Gastrocnemius medialis (tissue), 4 donors: ENCODE results near the gene ZBTB37. TPM values are rescaled to one million over a fixed set of nuclear protein-coding genes. Genes with fewer than 3 reads are reported as not detected.

Experiments
- ATAC-seq, 2 donors: fragments of 150-250 bp; one replicate each; pipeline ENCODE4 v1.9.1; 2016
- DNase-seq, 2 donors: peaks; one replicate each; pipeline ENCODE4 v3.0.0-alpha.2; 2019
- H3K27ac ChIP-seq, 4 donors: fragments of 200-600 bp; sonication (generic); 1 replicate in 1 of 4; 2 replicates in 3 of 4; pipeline ENCODE4 v1.5.1; 2016 to 2018; ENCODE audit warnings: mild to moderate bottlenecking in 2 of 4, moderate library complexity in 1 of 4
- H3K27me3 ChIP-seq, 3 donors: fragments of 200-600 bp; sonication (generic) in 2 of 3; 1 replicate in 1 of 3; 2 replicates in 2 of 3; pipeline versions ENCODE4 v1.5.1 to v1.6.0; 2016 to 2019; ENCODE audit warnings: mild to moderate bottlenecking in 1 of 3, moderate library complexity in 1 of 3
- H3K36me3 ChIP-seq, 2 donors: fragments of 200-600 bp; sonication (generic) in 1 of 2; one replicate each; pipeline ENCODE4 v1.5.1; 2017 to 2018
- H3K4me1 ChIP-seq, 2 donors: fragments of 200-600 bp; sonication (generic) in 1 of 2; one replicate each; pipeline ENCODE4 v1.5.1; 2016 to 2017; ENCODE audit warnings: mild to moderate bottlenecking in 2 of 2
- H3K4me3 ChIP-seq, 4 donors: fragments of 200-600 bp; sonication (generic) in 3 of 4; 1 replicate in 1 of 4; 2 replicates in 3 of 4; pipeline ENCODE4 v1.5.1; 2016 to 2019; ENCODE audit warnings: mild to moderate bottlenecking in 2 of 4
- H3K9me3 ChIP-seq, 3 donors: fragments of 200-600 bp; sonication (generic) in 2 of 3; 1 replicate in 1 of 3; 2 replicates in 2 of 3; pipeline ENCODE4 v1.5.1; 2016 to 2019
- POLR2A ChIP-seq, 2 donors: fragments of 450-650 bp; IDR thresholded peaks; one replicate each; pipeline ENCODE4 v1.6.1; 2017; ENCODE audit warnings: antibody characterized with exemption in 2 of 2, mild to moderate bottlenecking in 2 of 2, moderate library complexity in 2 of 2
- in situ Hi-C, 4 donors: fragments of 200-750 bp; cut with MboI; loops; one replicate each; pipeline versions ENCODE4 v1.15.0 to v1.8.0; 2017; ENCODE audit warnings: low sequenced_read_pairs in 4 of 4
- intact Hi-C: fragments of 100-400 bp; cut with DNase I; formaldehyde crosslinking; loops from one replicate; pipeline ENCODE4 v1.15.1; 2023; ENCODE audit warnings: low total_unique reads
- total RNA-seq, 4 donors: library from RNA; depleted of rRNA; stranded (reverse); fragments of >200 nt; gene quantifications; one replicate each; pipeline versions ENCODE4 v1.1.0 to v1.2.3, GENCODE V29; 2016
- TF ChIP-seq, protein P1 (sequence below), 5 experiments: fragments of 450-650 bp in 3 of 5; fragments of 200-600 bp in 2 of 5; sonication (generic) in 2 of 5; IDR thresholded peaks in 4 of 5; conservative IDR thresholded peaks in 1 of 5; 1 replicate in 4 of 5; 2 replicates in 1 of 5; pipeline ENCODE4 v1.5.1; 2016 to 2019; ENCODE audit warnings: antibody characterized with exemption in 5 of 5, mild to moderate bottlenecking in 3 of 5, moderate library complexity in 3 of 5

The ZBTB37 gene
- total RNA-seq, 4 donors from 2014 or later = 3.5 to 13.3 (median 4.0) TPM

DNA sequence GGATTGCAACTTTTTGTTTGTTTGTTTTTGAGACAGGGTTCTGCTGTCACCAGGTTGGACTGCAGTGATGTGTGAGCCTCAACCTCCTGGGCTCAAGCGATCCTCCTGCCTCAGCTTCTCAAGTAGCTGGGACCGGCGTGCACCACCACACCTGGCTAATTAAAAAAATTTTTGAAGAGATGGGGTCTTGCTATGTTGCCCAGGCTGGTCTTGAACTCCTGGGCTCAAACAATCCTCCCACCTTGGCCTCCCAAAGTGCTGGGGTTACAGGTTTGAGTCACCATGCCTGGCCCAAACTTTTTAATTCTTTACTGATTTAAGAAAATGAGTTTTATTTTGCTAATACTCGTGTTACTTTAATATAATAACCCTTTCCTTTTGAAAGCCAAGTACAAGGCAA is 80.4 kb downstream of the ZBTB37 start:
- Histone ChIP-seq H3K4me1 (no peaks in the 10 kb centered on the region), H3K4me3 (no peak overlapping the region), H3K27me3 (no peaks in the 10 kb centered on the region), H3K9me3 (no peaks in the 10 kb centered on the region), H3K36me3 (peaks cover 0 to 91% of the 10 kb centered on the region in 2 donors), H3K27ac (no peak overlapping the region)
- ATAC-seq = no peak
- TF ChIP-seq, protein P1, sequence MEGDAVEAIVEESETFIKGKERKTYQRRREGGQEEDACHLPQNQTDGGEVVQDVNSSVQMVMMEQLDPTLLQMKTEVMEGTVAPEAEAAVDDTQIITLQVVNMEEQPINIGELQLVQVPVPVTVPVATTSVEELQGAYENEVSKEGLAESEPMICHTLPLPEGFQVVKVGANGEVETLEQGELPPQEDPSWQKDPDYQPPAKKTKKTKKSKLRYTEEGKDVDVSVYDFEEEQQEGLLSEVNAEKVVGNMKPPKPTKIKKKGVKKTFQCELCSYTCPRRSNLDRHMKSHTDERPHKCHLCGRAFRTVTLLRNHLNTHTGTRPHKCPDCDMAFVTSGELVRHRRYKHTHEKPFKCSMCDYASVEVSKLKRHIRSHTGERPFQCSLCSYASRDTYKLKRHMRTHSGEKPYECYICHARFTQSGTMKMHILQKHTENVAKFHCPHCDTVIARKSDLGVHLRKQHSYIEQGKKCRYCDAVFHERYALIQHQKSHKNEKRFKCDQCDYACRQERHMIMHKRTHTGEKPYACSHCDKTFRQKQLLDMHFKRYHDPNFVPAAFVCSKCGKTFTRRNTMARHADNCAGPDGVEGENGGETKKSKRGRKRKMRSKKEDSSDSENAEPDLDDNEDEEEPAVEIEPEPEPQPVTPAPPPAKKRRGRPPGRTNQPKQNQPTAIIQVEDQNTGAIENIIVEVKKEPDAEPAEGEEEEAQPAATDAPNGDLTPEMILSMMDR (IDR thresholded peaks at IDR 0.05 in 4 of 5, conservative IDR thresholded peaks at IDR 0.05 in 1 of 5) = no peak
- no peak for TF ChIP-seq POLR2A (IDR thresholded peaks at IDR 0.05)
- in situ Hi-C loops (no loop called here), intact Hi-C loops (no loop called here)
- DNase-seq = no peak

Other genes starting within 250 kb of the ZBTB37 start
- not detected for gene TEX50, start 233.0 kb upstream of the ZBTB37 start, total RNA-seq
- gene ANKRD45, start 198.5 kb upstream of the ZBTB37 start, total RNA-seq = not detected
- gene KLHL20, start 153.4 kb upstream of the ZBTB37 start, total RNA-seq = 10 to 100 TPM; 15.9 to 23.9 (median 23.4) TPM
- gene DARS2, start 43.7 kb upstream of the ZBTB37 start, total RNA-seq = 1 to 10 TPM; 4.3 to 8.9 (median 8.2) TPM
- gene CENPL, start 43.5 kb upstream of the ZBTB37 start, total RNA-seq = 1 to 10 TPM; 1.1 to 5.0 (median 3.4) TPM
- gene GAS5, start 391 bp upstream of the ZBTB37 start, total RNA-seq = 100 to 1,000 TPM in 2 of 4 donors, 10 to 100 TPM in 2; 91.9 to 138 (median 98.4) TPM
- gene SERPINC1, start 48.9 kb downstream of the ZBTB37 start, total RNA-seq = 1 to 10 TPM in 3 of 4 donors, not detected in 1; 1.7 to 4.5 (median 2.2) TPM
- 10 to 100 TPM; 17.6 to 88.9 (median 37.8) TPM for gene RC3H1, start 154.0 kb downstream of the ZBTB37 start, total RNA-seq